SU-DHL-6 (cell line): ENCODE data around the gene DCAF8L2.

Experiments used
- H2AFZ ChIP-seq: fragments of 200-600 bp; sonication (generic); 2 replicates; pipeline ENCODE4 v1.6.1; 2014; ENCODE audit warnings: low read depth, mild to moderate bottlenecking, moderate library complexity, mixed read lengths, antibody characterized with exemption, low read length; ENCODE audit not compliant: severe bottlenecking
- H3F3A ChIP-seq: fragments of 200-600 bp; shearing (Covaris generic); 2 replicates; pipeline ENCODE4 v1.6.0; 2016; ENCODE audit warnings: antibody characterized with exemption, mild to moderate bottlenecking; ENCODE audit not compliant: insufficient read depth
- H3K27ac ChIP-seq: fragments of 200-600 bp; sonication (generic); 2 replicates; pipeline ENCODE4 v1.5.1; 2016; ENCODE audit warnings: low read depth, mild to moderate bottlenecking, low read length, moderate library complexity, mixed read lengths
- H3K27me3 ChIP-seq: fragments of 200-600 bp; sonication (generic), shearing (Covaris generic); 2 replicates; pipeline ENCODE4 v1.6.0; 2014; ENCODE audit warnings: mild to moderate bottlenecking, low read length
- H3K36me3 ChIP-seq: fragments of 200-600 bp; sonication (generic); 2 replicates; pipeline ENCODE4 v1.6.1; 2014; ENCODE audit warnings: mild to moderate bottlenecking, low read length, mixed read lengths
- H3K4me2 ChIP-seq: fragments of 300-600, 200-600 bp; shearing (Covaris generic), sonication (generic); 2 replicates; pipeline ENCODE4 v1.6.0; 2014; ENCODE audit warnings: low read length, low read depth, mild to moderate bottlenecking; ENCODE audit not compliant: poor library complexity, severe bottlenecking
- H3K4me3 ChIP-seq: fragments of 200-600 bp; sonication (generic); 2 replicates; pipeline ENCODE4 v1.5.1; 2014; ENCODE audit warnings: antibody characterized with exemption, low read length, mild to moderate bottlenecking, mixed read lengths; ENCODE audit not compliant: insufficient read depth, poor library complexity, severe bottlenecking
- H3K79me2 ChIP-seq: fragments of 200-600 bp; sonication (generic); 2 replicates; pipeline ENCODE4 v1.6.1; 2014; ENCODE audit warnings: mild to moderate bottlenecking, low read length, moderate library complexity; ENCODE audit not compliant: insufficient read depth
- H3K9ac ChIP-seq: fragments of 200-600 bp; sonication (generic); 2 replicates; pipeline ENCODE4 v1.7.0; 2014; ENCODE audit warnings: mild to moderate bottlenecking, low read length
- H3K9me2 ChIP-seq: fragments of 200-600 bp; sonication (generic); replicated peaks from 2 replicates; pipeline ENCODE4 v1.6.1; 2014; ENCODE audit warnings: low read length; ENCODE audit not compliant: insufficient read depth
- H3K9me3 ChIP-seq: fragments of 200-600 bp; sonication (generic); 2 replicates; pipeline ENCODE4 v1.6.1; 2014; ENCODE audit warnings: low read length, mixed read lengths; ENCODE audit not compliant: insufficient read depth
- H4K20me1 ChIP-seq: fragments of 200-600 bp; sonication (generic); 2 replicates; pipeline ENCODE4 v1.6.1; 2014; ENCODE audit warnings: low read depth, mild to moderate bottlenecking, antibody characterized with exemption, low read length, moderate library complexity, mixed read lengths
- CTCF ChIP-seq: fragments of 200-600 bp; sonication (generic); IDR thresholded peaks from one replicate; pipeline ENCODE4 v1.5.1; 2017; ENCODE audit warnings: antibody characterized with exemption, mild to moderate bottlenecking, low read length, moderate library complexity; ENCODE audit not compliant: insufficient read depth, poor library complexity, severe bottlenecking
- EZH2phosphoT487 ChIP-seq: fragments of 200-600 bp; sonication (generic), shearing (Covaris generic); conservative IDR thresholded peaks from 2 replicates; pipeline ENCODE4 v1.6.1; 2018; ENCODE audit warnings: mild to moderate bottlenecking, antibody characterized with exemption, low read length, moderate library complexity, mixed read lengths

Gene DCAF8L2

GRCh38 chrX:27608671-27609070 is 18.5 kb downstream of the DCAF8L2 start:
- no peaks in the 10 kb centered on the region for H3F3A ChIP-seq
- no peak overlapping the region for H3K4me2 ChIP-seq
- H3K79me2 ChIP-seq, result no peaks in the 10 kb centered on the region
- H2AFZ ChIP-seq, result no peak overlapping the region
- no peaks in the 10 kb centered on the region for H3K27me3 ChIP-seq
- no peak overlapping the region for H3K9ac ChIP-seq
- TF ChIP-seq CTCF (no peak), EZH2phosphoT487 (no peak)
- no peaks in the 10 kb centered on the region for H4K20me1 ChIP-seq
- H3K9me3 ChIP-seq, result no peaks in the 10 kb centered on the region
- no peak overlapping the region for H3K27ac ChIP-seq
- H3K4me3 ChIP-seq, result no peak overlapping the region
- H3K9me2 ChIP-seq, result no peaks in the 10 kb centered on the region
- H3K36me3 ChIP-seq, result no peaks in the 10 kb centered on the region

DNA sequence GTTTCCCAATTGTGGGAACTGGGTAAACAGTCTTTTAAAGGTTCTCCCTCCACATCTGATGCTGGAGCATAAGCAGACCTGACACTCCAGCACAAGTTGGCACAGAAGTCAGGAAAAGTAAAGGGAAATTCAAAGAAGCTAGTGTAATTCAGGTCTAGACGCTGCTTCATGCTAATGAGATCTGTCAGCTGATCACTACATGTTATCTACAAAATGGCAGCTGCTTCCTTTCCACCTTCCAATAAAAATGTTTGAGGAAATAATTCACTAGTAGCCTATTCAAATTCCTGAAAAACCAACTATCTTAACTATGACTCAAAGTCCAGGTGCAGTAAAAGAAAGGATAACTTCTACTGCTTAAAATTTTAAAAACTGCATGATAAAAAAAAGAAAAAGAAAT is 29.3 kb downstream of the DCAF8L2 start:
- Histone ChIP-seq H3K79me2 (no peaks in the 10 kb centered on the region), H3K9ac (no peak overlapping the region), H4K20me1 (no peaks in the 10 kb centered on the region), H3K36me3 (no peaks in the 10 kb centered on the region), H2AFZ (no peak overlapping the region), H3K27ac (no peak overlapping the region), H3K4me2 (no peak overlapping the region), H3K9me2 (no peaks in the 10 kb centered on the region), H3F3A (no peaks in the 10 kb centered on the region), H3K27me3 (no peaks in the 10 kb centered on the region), H3K4me3 (no peak overlapping the region), H3K9me3 (no peaks in the 10 kb centered on the region)
- TF ChIP-seq CTCF (no peak), EZH2phosphoT487 (no peak)

- Histone ChIP-seq H3K27ac (no peak overlapping the region), H2AFZ (no peak overlapping the region), H4K20me1 (no peaks in the 10 kb centered on the region), H3K4me3 (no peak overlapping the region), H3K9ac (no peak overlapping the region), H3K36me3 (no peaks in the 10 kb centered on the region), H3F3A (no peaks in the 10 kb centered on the region), H3K9me2 (no peaks in the 10 kb centered on the region), H3K27me3 (no peaks in the 10 kb centered on the region), H3K4me2 (no peak overlapping the region), H3K79me2 (no peaks in the 10 kb centered on the region), H3K9me3 (no peaks in the 10 kb centered on the region)
- TF ChIP-seq CTCF (no peak), EZH2phosphoT487 (no peak)
Observed at GRCh38 chrX:27619975-27620374, 29.8 kb downstream of the DCAF8L2 start.
